ENCODE results near the gene DCUN1D2.

Gene DCUN1D2

GRCh38 chr13:113532156-113532806, 41.8 kb upstream of the DCUN1D2 start:
- peaks cover 45 to 74% (median 59%) of the 10 kb centered on the region in 3 donors for H3K36me3 ChIP-seq
- no peak overlapping the region for H3K27ac ChIP-seq
- H3K4me1 ChIP-seq: no peaks in the 10 kb centered on the region
- H3K4me3 ChIP-seq: no peak overlapping the region
- intact Hi-C loops (cut with DNase I; ENCODE audit: low total_unique reads): no loop called here
- TF ChIP-seq, protein P1, sequence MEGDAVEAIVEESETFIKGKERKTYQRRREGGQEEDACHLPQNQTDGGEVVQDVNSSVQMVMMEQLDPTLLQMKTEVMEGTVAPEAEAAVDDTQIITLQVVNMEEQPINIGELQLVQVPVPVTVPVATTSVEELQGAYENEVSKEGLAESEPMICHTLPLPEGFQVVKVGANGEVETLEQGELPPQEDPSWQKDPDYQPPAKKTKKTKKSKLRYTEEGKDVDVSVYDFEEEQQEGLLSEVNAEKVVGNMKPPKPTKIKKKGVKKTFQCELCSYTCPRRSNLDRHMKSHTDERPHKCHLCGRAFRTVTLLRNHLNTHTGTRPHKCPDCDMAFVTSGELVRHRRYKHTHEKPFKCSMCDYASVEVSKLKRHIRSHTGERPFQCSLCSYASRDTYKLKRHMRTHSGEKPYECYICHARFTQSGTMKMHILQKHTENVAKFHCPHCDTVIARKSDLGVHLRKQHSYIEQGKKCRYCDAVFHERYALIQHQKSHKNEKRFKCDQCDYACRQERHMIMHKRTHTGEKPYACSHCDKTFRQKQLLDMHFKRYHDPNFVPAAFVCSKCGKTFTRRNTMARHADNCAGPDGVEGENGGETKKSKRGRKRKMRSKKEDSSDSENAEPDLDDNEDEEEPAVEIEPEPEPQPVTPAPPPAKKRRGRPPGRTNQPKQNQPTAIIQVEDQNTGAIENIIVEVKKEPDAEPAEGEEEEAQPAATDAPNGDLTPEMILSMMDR (IDR thresholded peaks at IDR 0.05): no peak
- no peaks in the 10 kb centered on the region for H3K9me3 ChIP-seq
- H3K27me3 ChIP-seq: no peaks in the 10 kb centered on the region
- peak in 1 of 2 donors; percentile 57 for DNase-seq

DNA sequence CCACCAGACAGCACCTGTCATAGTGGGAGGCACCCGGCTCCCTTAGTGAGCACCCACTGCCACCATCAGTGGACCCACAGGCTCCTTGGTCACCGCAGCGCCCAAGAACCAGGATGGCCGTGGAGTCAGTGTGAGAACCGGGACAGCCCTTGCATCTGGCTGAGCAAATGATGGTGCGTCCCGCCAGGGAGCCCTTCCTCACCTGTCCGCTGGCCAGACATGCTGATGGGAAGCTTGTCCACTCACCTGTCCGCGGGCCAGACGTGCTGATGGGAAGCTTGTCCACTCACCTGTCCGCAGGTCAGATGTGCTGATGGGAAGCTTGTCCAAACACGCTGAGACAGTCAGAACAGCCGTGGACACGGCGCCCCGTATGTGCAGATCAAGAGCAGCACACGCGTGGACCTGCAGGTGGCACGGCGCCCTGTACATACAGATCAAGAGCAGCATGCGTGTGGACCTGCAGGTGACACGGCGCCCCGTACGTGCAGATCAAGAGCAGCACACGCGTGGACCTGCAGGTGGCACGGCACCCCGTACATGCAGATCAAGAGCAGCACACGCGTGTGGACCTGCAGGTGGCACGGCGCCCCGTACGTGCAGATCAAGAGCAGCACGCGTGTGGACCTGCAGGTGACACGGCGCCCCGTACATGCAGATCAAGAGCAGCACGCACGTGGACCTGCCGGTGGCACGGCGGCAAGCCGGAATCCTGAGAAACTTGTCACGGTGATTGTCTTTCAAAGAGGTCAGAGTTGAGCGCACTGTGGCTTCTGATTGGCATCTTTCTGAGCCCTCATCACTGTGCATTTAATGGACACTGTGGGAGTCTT, 40.7 kb upstream of the DCUN1D2 start:
- intact Hi-C loops (cut with DNase I; ENCODE audit: low total_unique reads): no loop called here
- TF ChIP-seq, protein P1 (IDR thresholded peaks at IDR 0.05): no peak
- no peak overlapping the region for H3K4me3 ChIP-seq
- H3K27ac ChIP-seq: no peak overlapping the region
- H3K9me3 ChIP-seq: no peaks in the 10 kb centered on the region
- H3K27me3 ChIP-seq: no peaks in the 10 kb centered on the region
- DNase-seq: peak in 1 of 2 donors; percentile 67
- H3K4me1 ChIP-seq: no peaks in the 10 kb centered on the region
- H3K36me3 ChIP-seq: peaks cover 45 to 74% (median 65%) of the 10 kb centered on the region in 3 donors

GRCh38 chr13:113528813-113529180, 38.3 kb upstream of the DCUN1D2 start:
- intact Hi-C loops (cut with DNase I; ENCODE audit: low total_unique reads): no loop called here
- no peaks in the 10 kb centered on the region for H3K9me3 ChIP-seq

DNA sequence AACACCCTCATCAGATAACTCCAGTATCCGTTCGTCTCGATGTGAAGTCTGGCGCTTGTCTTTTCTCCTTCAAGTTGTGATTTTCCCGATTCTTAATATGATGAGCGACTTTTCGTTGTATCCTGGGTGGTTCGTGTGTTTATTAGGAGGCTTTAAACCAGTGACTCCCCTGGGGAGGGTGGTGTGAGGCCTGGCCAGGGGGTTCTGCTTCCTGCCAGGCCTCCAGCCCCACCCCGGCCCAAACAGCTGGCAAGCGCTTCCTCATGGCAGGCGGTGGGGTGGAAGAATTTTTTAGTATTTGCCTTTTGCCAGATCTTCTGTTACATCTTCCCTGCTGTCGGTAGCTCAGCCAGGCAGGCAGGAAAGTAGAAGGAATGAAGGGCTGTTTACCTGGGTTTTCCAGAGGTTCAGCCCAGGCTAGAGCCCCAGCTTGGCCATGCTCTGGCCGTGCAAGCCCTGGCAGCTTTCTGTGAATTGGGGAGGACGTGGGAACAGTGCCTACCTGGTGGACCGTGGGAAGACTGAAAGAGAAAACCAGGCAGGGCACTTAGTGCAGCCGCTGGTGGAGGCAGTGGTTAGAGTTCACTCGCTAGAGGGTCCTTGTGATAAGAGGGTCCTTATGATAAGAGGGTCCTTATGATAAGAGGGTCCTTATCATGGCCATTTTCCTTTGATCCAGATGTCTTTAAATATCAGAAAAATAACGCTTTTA, 37.7 kb upstream of the DCUN1D2 start:
- peaks cover 43 to 85% (median 66%) of the 10 kb centered on the region in 3 donors for H3K36me3 ChIP-seq
- H3K27ac ChIP-seq: no peak overlapping the region

More at GRCh38 chr13:113528813-113529180, 38.3 kb upstream of the DCUN1D2 start:
- no peak overlapping the region for H3K4me3 ChIP-seq
- DNase-seq: peak in 1 of 2 donors; percentile 27
- no peaks in the 10 kb centered on the region for H3K27me3 ChIP-seq
- H3K27ac ChIP-seq: no peak overlapping the region
- TF ChIP-seq, protein P1 (IDR thresholded peaks at IDR 0.05): no peak
- H3K36me3 ChIP-seq: peaks cover 43 to 83% (median 69%) of the 10 kb centered on the region in 3 donors
- no peaks in the 10 kb centered on the region for H3K4me1 ChIP-seq

More for the DNA sequence above, 37.7 kb upstream of the DCUN1D2 start:
- Histone ChIP-seq H3K4me1 (no peaks in the 10 kb centered on the region), H3K27me3 (no peaks in the 10 kb centered on the region), H3K4me3 (no peak overlapping the region), H3K9me3 (no peaks in the 10 kb centered on the region)
- intact Hi-C loops (cut with DNase I; ENCODE audit: low total_unique reads): no loop called here
- DNase-seq: peak in 1 of 2 donors; percentile 42
- TF ChIP-seq, protein P1 (IDR thresholded peaks at IDR 0.05): no peak

Data from tibial artery (tissue), 4 donors.